IMR-90 (cell line): ENCODE measurements around the gene ATP10A. TPM values are rescaled to one million over a fixed set of nuclear protein-coding genes. Genes with fewer than 3 reads are reported as not detected.

ENCODE experiments used
- ATAC-seq: fragments of 200-7000 bp; cut with Tn5 transposase; 2 replicates; pipeline ENCODE4 v1.9.1; 2020; ENCODE audit warnings: low read depth, mild to moderate bottlenecking, moderate library complexity
- BruUV-seq: library from RNA; stranded (reverse); fragments of 400-500 nt; replicated peaks from 2 replicates; lab custom pipeline; 2021; lab: Mats Ljungman, UMichigan
- CTCF ChIA-PET: fragments of 300-600 bp; formaldehyde crosslinking; extraction: SDS; loops from one replicate; lab custom pipeline; 2021; ENCODE audit warnings: antibody characterized with exemption; lab: Yijun Ruan, JAX
- POLR2A ChIA-PET: fragments of 300-600 bp; sonication (Branson Sonifier 250); formaldehyde crosslinking; loops from one replicate; lab custom pipeline; 2022; ENCODE audit warnings: antibody characterized with exemption; ENCODE audit not compliant: unreplicated experiment; lab: Charles Lee
- DNase-seq: peaks from one replicate; pipeline ENCODE4 v3.0.0; 2013
- H2AFZ ChIP-seq: replicated peaks from 2 replicates; pipeline ENCODE3; 2013; ENCODE audit warnings: low read length, mild to moderate bottlenecking; ENCODE audit not compliant: poor library complexity
- H2AK5ac ChIP-seq: 2 replicates; pipeline ENCODE4 v1.6.1; 2013; ENCODE audit warnings: low read depth, low read length, inconsistent platforms
- H2AK9ac ChIP-seq: replicated peaks from 2 replicates; pipeline ENCODE3; 2013; ENCODE audit warnings: mild to moderate bottlenecking, low read depth, low read length, moderate library complexity; ENCODE audit not compliant: poor library complexity
- H2BK120ac ChIP-seq: 2 replicates; pipeline ENCODE4 v1.6.1; 2013; ENCODE audit warnings: low read depth, low read length, inconsistent platforms
- H2BK15ac ChIP-seq: 3 replicates; pipeline ENCODE4 v1.6.1; 2013; ENCODE audit warnings: low read depth, low read length, inconsistent platforms
- H2BK20ac ChIP-seq: 2 replicates; pipeline ENCODE4 v1.6.1; 2013; ENCODE audit warnings: low read depth, mild to moderate bottlenecking, inconsistent platforms, low read length, moderate library complexity
- H2BK5ac ChIP-seq: 2 replicates; pipeline ENCODE4 v1.6.1; 2013; ENCODE audit warnings: mild to moderate bottlenecking, low read depth, low read length, inconsistent platforms; ENCODE audit not compliant: poor library complexity, severe bottlenecking
- H3K14ac ChIP-seq: replicated peaks from 2 replicates; pipeline ENCODE4 v1.6.1; 2013; ENCODE audit warnings: low read depth, low read length, inconsistent platforms
- H3K18ac ChIP-seq: 2 replicates; pipeline ENCODE4 v1.6.1; 2013; ENCODE audit warnings: low read depth, low read length, control low read depth
- H3K23ac ChIP-seq: 2 replicates; pipeline ENCODE4 v1.6.1; 2013; ENCODE audit warnings: low read depth, low read length, inconsistent platforms
- H3K27ac ChIP-seq: 2 replicates; pipeline ENCODE4 v1.5.1; 2013; ENCODE audit warnings: mild to moderate bottlenecking, control low read depth, low read length; ENCODE audit not compliant: insufficient read depth
- H3K27me3 ChIP-seq: 2 replicates; pipeline ENCODE4 v1.6.1; 2013; ENCODE audit warnings: low read length; ENCODE audit not compliant: control insufficient read depth, insufficient read depth
- H3K36me3 ChIP-seq: 2 replicates; pipeline ENCODE4 v1.6.1; 2013; ENCODE audit warnings: low read length, mixed read lengths; ENCODE audit not compliant: control insufficient read depth, insufficient read depth
- H3K4ac ChIP-seq: 2 replicates; pipeline ENCODE4 v1.6.1; 2013; ENCODE audit warnings: low read depth, low read length, inconsistent platforms
- H3K4me1 ChIP-seq: 2 replicates; pipeline ENCODE4 v1.6.1; 2013; ENCODE audit warnings: low read length, mixed read lengths; ENCODE audit not compliant: control insufficient read depth, insufficient read depth
- H3K4me2 ChIP-seq: 2 replicates; pipeline ENCODE4 v1.6.1; 2013; ENCODE audit warnings: low read depth, mild to moderate bottlenecking, control low read depth, low read length, moderate library complexity
- H3K4me3 ChIP-seq: 2 replicates; pipeline ENCODE4 v1.5.1; 2013; ENCODE audit warnings: low read depth, mild to moderate bottlenecking, control low read depth, low read length, moderate library complexity; ENCODE audit not compliant: insufficient read depth
- H3K56ac ChIP-seq: 2 replicates; pipeline ENCODE4 v1.6.1; 2013; ENCODE audit warnings: low read length, inconsistent platforms; ENCODE audit not compliant: insufficient read depth; ENCODE audit errors: extremely low read depth
- H3K79me1 ChIP-seq, 2 experiments: 2 replicates each; pipeline ENCODE4 v1.6.1; 2013; ENCODE audit warnings: low read length in 2 of 2, inconsistent platforms in 1 of 2, low read depth in 1 of 2
- H3K9ac ChIP-seq: 2 replicates; pipeline ENCODE4 v1.6.1; 2013; ENCODE audit warnings: low read depth, low read length, control low read depth
- H3K9me1 ChIP-seq: 2 replicates; pipeline ENCODE4 v1.6.1; 2013; ENCODE audit warnings: low read length, inconsistent platforms; ENCODE audit not compliant: insufficient read depth
- H3K9me3 ChIP-seq: 2 replicates; pipeline ENCODE4 v1.6.1; 2013; ENCODE audit warnings: low read length; ENCODE audit not compliant: control insufficient read depth, insufficient read depth
- H4K20me1 ChIP-seq: 2 replicates; pipeline ENCODE4 v1.6.1; 2013; ENCODE audit warnings: low read length, inconsistent platforms; ENCODE audit not compliant: insufficient read depth
- H4K5ac ChIP-seq: 2 replicates; pipeline ENCODE4 v1.6.1; 2013; ENCODE audit warnings: mild to moderate bottlenecking, low read depth, low read length, control low read depth
- H4K8ac ChIP-seq, 2 experiments: 2 replicates each; pipeline ENCODE4 v1.6.1; 2013; ENCODE audit warnings: low read depth in 2 of 2, low read length in 2 of 2, control low read depth in 1 of 2, inconsistent platforms in 1 of 2
- H4K91ac ChIP-seq: 2 replicates; pipeline ENCODE4 v1.6.1; 2013; ENCODE audit warnings: low read depth, low read length, inconsistent platforms; ENCODE audit not compliant: insufficient read depth
- BHLHE40 ChIP-seq: fragments of 150-350 bp; IDR thresholded peaks from 2 replicates; pipeline ENCODE4 v1.6.1; 2016; ENCODE audit warnings: mild to moderate bottlenecking, low read depth, low read length
- CEBPB ChIP-seq: IDR thresholded peaks from 2 replicates; pipeline ENCODE4 v1.6.1; 2012; ENCODE audit warnings: low read depth, low read length, improper control_type of control experiment
- CHD1 ChIP-seq: IDR thresholded peaks from 2 replicates; pipeline ENCODE4 v1.6.1; 2012; ENCODE audit warnings: low read depth, low read length, improper control_type of control experiment
- FOS ChIP-seq: fragments of 150-350 bp; IDR thresholded peaks from 2 replicates; pipeline ENCODE4 v1.6.1; 2016; ENCODE audit warnings: low read depth, low read length
- MAFK ChIP-seq: IDR thresholded peaks from 2 replicates; pipeline ENCODE4 v1.6.1; 2012; ENCODE audit warnings: low read depth, low read length, improper control_type of control experiment
- MAZ ChIP-seq: IDR thresholded peaks from 2 replicates; pipeline ENCODE4 v1.6.1; 2012; ENCODE audit warnings: low read depth, mild to moderate bottlenecking, low read length, improper control_type of control experiment, moderate library complexity, borderline replicate concordance
- MXI1 ChIP-seq: IDR thresholded peaks from 2 replicates; pipeline ENCODE4 v1.6.1; 2012; ENCODE audit warnings: low read depth, mild to moderate bottlenecking, low read length, moderate library complexity, borderline replicate concordance
- NFE2L2 ChIP-seq: fragments of 150-350 bp; IDR thresholded peaks from 2 replicates; pipeline ENCODE4 v1.6.1; 2016; ENCODE audit warnings: low read depth, mild to moderate bottlenecking, low read length
- POLR2A ChIP-seq: IDR thresholded peaks from 2 replicates; pipeline ENCODE4 v1.6.1; 2012; ENCODE audit warnings: mild to moderate bottlenecking, low read depth, low read length
- RAD21 ChIP-seq: IDR thresholded peaks from 2 replicates; pipeline ENCODE4 v1.6.1; 2012; ENCODE audit warnings: low read length, improper control_type of control experiment
- SMC3 ChIP-seq: fragments of 150-350 bp; IDR thresholded peaks from 2 replicates; pipeline ENCODE4 v1.6.1; 2016; ENCODE audit warnings: low read depth, mild to moderate bottlenecking, antibody characterized with exemption, low read length, moderate library complexity
- WGBS, 2 experiments: methylation state at CpG; one replicate each; pipeline versions ENCODE4 v1.1.5 to v1.1.7; 2013; ENCODE audit warnings: missing lambda C conversion rate in 2 of 2; ENCODE audit not compliant: insufficient read length in 1 of 2; ENCODE audit errors: extremely low coverage in 2 of 2; 5-methylcytosine and 5-hydroxymethylcytosine counted together
- dilution Hi-C: fragments of 300-500 bp; cut with HindIII; formaldehyde crosslinking; loops from one replicate; pipeline ENCODE4 v1.14.3; 2018; ENCODE audit warnings: low sequenced_read_pairs; ENCODE audit not compliant: unreplicated experiment
- in situ Hi-C: fragments of 300-500 bp; cut with MboI; formaldehyde crosslinking; loops from 3 replicates; pipeline ENCODE4 v1.14.3; 2019; ENCODE audit warnings: low sequenced_read_pairs, inconsistent platforms, mixed read lengths
- intact Hi-C: fragments of 100-400 bp; cut with micrococcal nuclease; formaldehyde crosslinking; loops from 2 replicates; pipeline ENCODE4 v1.10.0; 2022
- polyA plus RNA-seq, 3 experiments: library from polyadenylated mRNA; depleted of rRNA; stranded (reverse); fragments of >200 nt; gene quantifications; 2 replicates each; pipeline ENCODE4 v1.2.3, GENCODE V29; 2012; ENCODE audit warnings: low replicate concordance in 1 of 3
- total RNA-seq: library from RNA; depleted of rRNA; stranded (reverse); fragments of >200 nt; gene quantifications from 2 replicates; pipeline ENCODE4 v1.2.3, GENCODE V29; 2012
- TF ChIP-seq, protein P1 (sequence below): fragments of 150-350 bp; IDR thresholded peaks from 2 replicates; pipeline ENCODE4 v1.6.1; 2017; ENCODE audit warnings: mild to moderate bottlenecking, antibody characterized with exemption, low read length, low read depth
- TF ChIP-seq, protein P2 (sequence below): fragments of 150-350 bp; IDR thresholded peaks from 2 replicates; pipeline ENCODE4 v1.6.1; 2016; ENCODE audit warnings: low read depth, mild to moderate bottlenecking, low read length, moderate library complexity, borderline replicate concordance

Gene ATP10A
- total and polyA plus RNA-seq, 2 of the 4 experiments (the other 2 are of a cell fraction), result 13.8 to 16.0 TPM

- TF ChIP-seq, protein P1, sequence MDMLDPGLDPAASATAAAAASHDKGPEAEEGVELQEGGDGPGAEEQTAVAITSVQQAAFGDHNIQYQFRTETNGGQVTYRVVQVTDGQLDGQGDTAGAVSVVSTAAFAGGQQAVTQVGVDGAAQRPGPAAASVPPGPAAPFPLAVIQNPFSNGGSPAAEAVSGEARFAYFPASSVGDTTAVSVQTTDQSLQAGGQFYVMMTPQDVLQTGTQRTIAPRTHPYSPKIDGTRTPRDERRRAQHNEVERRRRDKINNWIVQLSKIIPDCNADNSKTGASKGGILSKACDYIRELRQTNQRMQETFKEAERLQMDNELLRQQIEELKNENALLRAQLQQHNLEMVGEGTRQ, result no peak
- TF ChIP-seq RAD21 (no peak; the same call in 1 of the 2 replicates), POLR2A (no peak; the same call in none of the 2 replicates)
Observed at GRCh38 chr15:25790000-25790660, 73.0 kb downstream of the ATP10A start (continued).

DNA sequence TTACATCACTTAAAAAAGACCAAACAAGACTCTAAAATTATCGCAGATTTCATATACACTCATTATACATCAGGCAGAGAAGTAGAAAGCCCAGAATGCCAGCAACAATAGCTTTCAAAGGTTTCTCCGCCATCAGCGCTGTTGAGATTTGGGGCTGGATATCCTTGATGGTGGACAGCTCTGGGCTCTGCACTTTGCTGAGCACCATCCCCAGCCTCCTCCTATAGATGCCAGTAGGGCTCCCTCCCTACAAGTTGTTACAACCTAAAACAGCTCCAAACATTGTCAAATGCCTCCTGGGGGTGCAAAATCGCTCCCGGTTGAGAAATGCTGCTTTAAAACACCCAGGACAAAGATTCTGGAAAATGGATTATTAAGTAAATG, 73.5 kb downstream of the ATP10A start:
- no peak overlapping the region for H3K4me3 ChIP-seq
- H4K5ac ChIP-seq, result no peak overlapping the region
- H3K27me3 ChIP-seq, result no peaks in the 10 kb centered on the region
- no peak overlapping the region for H2AFZ ChIP-seq
- ChIA-PET CTCF (no interaction called here), POLR2A (no interaction called here)
- 0 out of 2 replicates have a peak overlapping the region, but pooled peaks have one; percentile 10 for H3K56ac ChIP-seq
- H3K4me1 ChIP-seq, result peaks cover 32% of the 10 kb centered on the region
- no CpG with 5 or more reads among the region's 5 CpGs for WGBS, 2 experiments
- no peak overlapping the region for H3K23ac ChIP-seq
- intact Hi-C loops (no loop called here), in situ Hi-C loops (no loop called here), dilution Hi-C loops (no loop called here)
- H3K79me1 ChIP-seq, result peaks cover 22 to 75% of the 10 kb centered on the region in 2 experiments
- H4K20me1 ChIP-seq, result peaks cover 7% of the 10 kb centered on the region; the same call in 1 of the 2 replicates
- ATAC-seq (peak; percentile 38), DNase-seq (no peak)
- H2BK15ac ChIP-seq, result no peak overlapping the region; the same call in 2 of the 3 replicates
- H3K9me3 ChIP-seq, result no peaks in the 10 kb centered on the region
- H3K14ac ChIP-seq, result 0 out of 2 replicates have a peak overlapping the region, but pooled peaks have one; percentile 6
- BruUV-seq, result no TSS peak
- H3K9ac ChIP-seq, result no peak overlapping the region
- peaks cover 22% of the 10 kb centered on the region for H3K9me1 ChIP-seq
- H2AK5ac ChIP-seq, result no peak overlapping the region
- H4K91ac ChIP-seq, result peak overlapping the region; percentile 47; the same call in 1 of the 2 replicates
- H3K36me3 ChIP-seq, result no peaks in the 10 kb centered on the region
- peak overlapping the region; percentile 61 for H3K4me2 ChIP-seq
- H2AK9ac ChIP-seq, result no peak overlapping the region
- no peak overlapping the region for H3K18ac ChIP-seq
- TF ChIP-seq RAD21 (no peak), MXI1 (no peak), CHD1 (no peak), NFE2L2 (no peak), MAZ (no peak), MAFK (no peak), FOS (no peak), POLR2A (no peak), SMC3 (no peak), CEBPB (no peak), BHLHE40 (no peak)
- TF ChIP-seq, protein P1, result no peak
- TF ChIP-seq, protein P2, sequence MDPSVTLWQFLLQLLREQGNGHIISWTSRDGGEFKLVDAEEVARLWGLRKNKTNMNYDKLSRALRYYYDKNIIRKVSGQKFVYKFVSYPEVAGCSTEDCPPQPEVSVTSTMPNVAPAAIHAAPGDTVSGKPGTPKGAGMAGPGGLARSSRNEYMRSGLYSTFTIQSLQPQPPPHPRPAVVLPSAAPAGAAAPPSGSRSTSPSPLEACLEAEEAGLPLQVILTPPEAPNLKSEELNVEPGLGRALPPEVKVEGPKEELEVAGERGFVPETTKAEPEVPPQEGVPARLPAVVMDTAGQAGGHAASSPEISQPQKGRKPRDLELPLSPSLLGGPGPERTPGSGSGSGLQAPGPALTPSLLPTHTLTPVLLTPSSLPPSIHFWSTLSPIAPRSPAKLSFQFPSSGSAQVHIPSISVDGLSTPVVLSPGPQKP, result no peak
- peak overlapping the region in 1 of 2 experiments; percentile 40; a peak in 2 of 4 replicates for H4K8ac ChIP-seq
- H3K27ac ChIP-seq, result peak overlapping the region; percentile 33
- peak overlapping the region; percentile 30 for H2BK20ac ChIP-seq
- H2BK5ac ChIP-seq, result peak overlapping the region; percentile 67
- H2BK120ac ChIP-seq, result peak overlapping the region; percentile 6
- H3K4ac ChIP-seq, result peak overlapping the region; percentile 26; the same call in 1 of the 2 replicates
